ENCODE results near the gene CACNA2D1. TPM values are rescaled to one million over a fixed set of nuclear protein-coding genes. Genes with fewer than 3 reads are reported as not detected.

Gene CACNA2D1
- total and polyA plus RNA-seq, 12 donors, result 10.5 to 60.9 (median 35.9) TPM

- Histone ChIP-seq H3K27me3 (no peaks in the 10 kb centered on the region), H3K36me3 (replicated peaks in 1 of 2) (no peaks in the 10 kb centered on the region), H3K27ac (peak overlapping the region in 1 of 5 donors; percentile 1), H3K9me3 (replicated peaks in 1 of 3) (no peaks in the 10 kb centered on the region), H3K4me1 (replicated peaks in 1 of 2) (peaks cover 9 to 28% of the 10 kb centered on the region in 2 donors), H3K4me3 (no peak overlapping the region)
- TF ChIP-seq CTCF (IDR thresholded peaks at IDR 0.05), result no peak
- no peak for TF ChIP-seq POLR2A (IDR thresholded peaks at IDR 0.05)
- intact Hi-C loops (cut with DNase I), result no loop called here
- WGBS, 4 donors, result 54 to 74% (median 63%) methylated on average over 9 of the region's 9 CpGs
- peak in 2 of 7 donors; percentile 31 to 32 for DNase-seq
These were observed 12.8 kb downstream of the CACNA2D1 start for GRCh38 chr7:82430500-82431465.

GRCh38 chr7:82429408-82429807, 14.2 kb downstream of the CACNA2D1 start:
- Histone ChIP-seq H3K27me3 (no peaks in the 10 kb centered on the region), H3K27ac (peak overlapping the region in 3 of 5 donors; percentile 17 to 62 (median 21)), H3K4me1 (replicated peaks in 1 of 2) (peaks cover 9 to 28% of the 10 kb centered on the region in 2 donors), H3K36me3 (replicated peaks in 1 of 2) (no peaks in the 10 kb centered on the region), H3K9me3 (replicated peaks in 1 of 3) (no peaks in the 10 kb centered on the region), H3K4me3 (no peak overlapping the region)
- intact Hi-C loops (cut with DNase I), result no loop called here
- TF ChIP-seq POLR2A (IDR thresholded peaks at IDR 0.05), result no peak
- peak; percentile 36 to 81 (median 71) for DNase-seq
- 30 to 50% (median 40%) methylated on average over 4 to 5 of the region's 5 CpGs for WGBS, 4 donors

- Histone ChIP-seq H3K4me1 (replicated peaks in 1 of 2) (peaks cover 9 to 29% of the 10 kb centered on the region in 2 donors), H3K9me3 (replicated peaks in 1 of 3) (no peaks in the 10 kb centered on the region), H3K27ac (peak overlapping the region in 3 of 5 donors; percentile 17 to 58 (median 21)), H3K27me3 (no peaks in the 10 kb centered on the region), H3K4me3 (peak overlapping the region in 1 of 4 donors; percentile 19), H3K36me3 (replicated peaks in 1 of 2) (no peaks in the 10 kb centered on the region)
- intact Hi-C loops (cut with DNase I), result no loop called here
- TF ChIP-seq POLR2A (IDR thresholded peaks at IDR 0.05) (no peak), CTCF (IDR thresholded peaks at IDR 0.05) (no peak)
- no peak for DNase-seq
- 66 to 77% (median 69%) methylated on average over 2 of the region's 2 CpGs for WGBS, 4 donors
These were observed 15.2 kb downstream of the CACNA2D1 start for GRCh38 chr7:82428186-82428961.

GRCh38 chr7:82423446-82423845, 20.1 kb downstream of the CACNA2D1 start:
- TF ChIP-seq POLR2A (IDR thresholded peaks at IDR 0.05) (no peak), CTCF (IDR thresholded peaks at IDR 0.05) (no peak)
- peaks cover 0 to 26% of the 10 kb centered on the region in 2 donors for H3K4me1 ChIP-seq (replicated peaks in 1 of 2)
- H3K4me3 ChIP-seq, result peak overlapping the region in 1 of 4 donors; percentile 26
- H3K27me3 ChIP-seq, result no peaks in the 10 kb centered on the region
- no peak for DNase-seq
- peak overlapping the region in 2 of 5 donors; percentile 6 to 13 for H3K27ac ChIP-seq
- H3K36me3 ChIP-seq (replicated peaks in 1 of 2), result no peaks in the 10 kb centered on the region
- WGBS, 4 donors, result 46 to 62% (median 53%) methylated on average over 5 of the region's 5 CpGs
- intact Hi-C loops (cut with DNase I), result no loop called here
- no peaks in the 10 kb centered on the region for H3K9me3 ChIP-seq (replicated peaks in 1 of 3)
